Inferior parietal cortex (tissue), 1 donor: Measurements from ENCODE around the gene SORCS1.

Experiments used
- DNase-seq: peaks from one replicate; pipeline ENCODE4 v3.0.0-alpha.2; 2016; ENCODE audit errors: extremely low spot score

The SORCS1 gene

GRCh38 chr10:106542461-106542860 lies 622.0 kb downstream of the SORCS1 start:
- no peak for DNase-seq

GRCh38 chr10:106540645-106541044 lies 623.9 kb downstream of the SORCS1 start:
- no peak for DNase-seq

- DNase-seq, result no peak
These were observed 626.6 kb downstream of the SORCS1 start for GRCh38 chr10:106537866-106538265.

GRCh38 chr10:106535304-106535953 lies 629.1 kb downstream of the SORCS1 start:
- no peak for DNase-seq

GRCh38 chr10:106534441-106534840 lies 630.1 kb downstream of the SORCS1 start:
- no peak for DNase-seq

GRCh38 chr10:106528702-106529101 lies 635.8 kb downstream of the SORCS1 start:
- DNase-seq, result no peak

- DNase-seq, result no peak
These were observed 638.7 kb downstream of the SORCS1 start for GRCh38 chr10:106525835-106526234.
